Naive thymus-derived CD4-positive, alpha-beta T cell (primary cell): ENCODE results near the gene KCNK10. TPM values are rescaled to one million over a fixed set of nuclear protein-coding genes. Genes with fewer than 3 reads are reported as not detected.

Experiments
- ATAC-seq: fragments of 150-1000 bp; cut with Tn5 transposase; 2 replicates; pipeline ENCODE4 v1.10.0; 2021; ENCODE audit warnings: mild to moderate bottlenecking, moderate library complexity
- CTCF ChIA-PET: fragments of 350-600 bp; sonication (Branson Sonifier 250); formaldehyde crosslinking; loops from one replicate; lab custom pipeline; 2021; ENCODE audit warnings: antibody characterized with exemption; lab: Charles Lee
- POLR2A ChIA-PET: fragments of 350-600 bp; sonication (Branson Sonifier 250); formaldehyde crosslinking; loops from one replicate; lab custom pipeline; 2021; ENCODE audit warnings: antibody characterized with exemption, inconsistent platforms; lab: Charles Lee
- DNase-seq, 9 donors: peaks; one replicate each; pipeline versions ENCODE4 v3.0.0 to v3.0.0-alpha.2; 2020 to 2022; ENCODE audit warnings: mixed read lengths in 1 of 9
- H3K27ac ChIP-seq: one replicate; pipeline ENCODE4 v1.7.0; 2013; ENCODE audit warnings: mild to moderate bottlenecking, low read depth, low read length, moderate library complexity
- H3K27me3 ChIP-seq, 2 donors: one replicate each; pipeline ENCODE4 v1.7.0; 2013; ENCODE audit warnings: low read length in 2 of 2, mild to moderate bottlenecking in 2 of 2, moderate library complexity in 2 of 2; ENCODE audit not compliant: control insufficient read depth in 2 of 2, insufficient read depth in 2 of 2
- H3K36me3 ChIP-seq, 3 experiments: 1 replicate in 2 of 3; 2 replicates in 1 of 3; pipeline ENCODE4 v1.7.0; 2013; ENCODE audit warnings: low read length in 3 of 3, mild to moderate bottlenecking in 3 of 3, moderate library complexity in 1 of 3; ENCODE audit not compliant: insufficient read depth in 3 of 3, control insufficient read depth in 2 of 3
- H3K4me1 ChIP-seq, 2 donors: one replicate each; pipeline ENCODE4 v1.7.0; 2013; ENCODE audit warnings: low read length in 2 of 2, mild to moderate bottlenecking in 2 of 2, moderate library complexity in 1 of 2; ENCODE audit not compliant: control insufficient read depth in 2 of 2, insufficient read depth in 2 of 2
- H3K4me3 ChIP-seq: 2 replicates; pipeline ENCODE4 v1.7.0; 2013; ENCODE audit warnings: mild to moderate bottlenecking, low read length
- H3K9me3 ChIP-seq, 3 experiments: 1 replicate in 2 of 3; 2 replicates in 1 of 3; pipeline ENCODE4 v1.7.0; 2013; ENCODE audit warnings: low read length in 3 of 3; ENCODE audit not compliant: control insufficient read depth in 2 of 3
- H3K27ac Mint-ChIP-seq, 9 donors: one replicate each; pipeline ENCODE4 v1.8.0; 2020 to 2022; ENCODE audit warnings: mixed read lengths in 9 of 9, mild to moderate bottlenecking in 8 of 9, moderate library complexity in 5 of 9, inconsistent platforms in 2 of 9
- H3K27me3 Mint-ChIP-seq, 5 donors: one replicate each; pipeline ENCODE4 v1.8.0; 2021 to 2022; ENCODE audit warnings: mixed read lengths in 5 of 5, mild to moderate bottlenecking in 1 of 5
- H3K36me3 Mint-ChIP-seq, 5 donors: one replicate each; pipeline ENCODE4 v1.8.0; 2020 to 2022; ENCODE audit warnings: mixed read lengths in 5 of 5, mild to moderate bottlenecking in 3 of 5, inconsistent platforms in 1 of 5
- H3K4me1 Mint-ChIP-seq, 7 donors: one replicate each; pipeline ENCODE4 v1.8.0; 2020 to 2022; ENCODE audit warnings: mixed read lengths in 7 of 7, mild to moderate bottlenecking in 3 of 7, inconsistent platforms in 1 of 7
- H3K4me3 Mint-ChIP-seq, 10 donors: one replicate each; pipeline ENCODE4 v1.8.0; 2020 to 2022; ENCODE audit warnings: mild to moderate bottlenecking in 10 of 10, mixed read lengths in 10 of 10, moderate library complexity in 6 of 10, inconsistent platforms in 2 of 10
- H3K9me3 Mint-ChIP-seq, 11 donors: one replicate each; pipeline ENCODE4 v1.8.0; 2020 to 2022; ENCODE audit warnings: mixed read lengths in 11 of 11, mild to moderate bottlenecking in 4 of 11, inconsistent platforms in 1 of 11, moderate library complexity in 1 of 11
- intact Hi-C, 2 donors: fragments of 100-400 bp; cut with micrococcal nuclease; formaldehyde crosslinking; loops; one replicate each; pipeline ENCODE4 v1.15.1; 2023
- polyA plus RNA-seq, 2 donors: library from polyadenylated mRNA; unstranded; fragments of 300-500 nt; fragmentation: Illumina TruSeq; gene quantifications; one replicate each; pipeline ENCODE4 v1.2.3, GENCODE V29; 2021
- total RNA-seq, 6 experiments: library from RNA in 5 of 6; stranded (reverse) in 5 of 6; gene quantifications; 1 replicate in 5 of 6; 2 replicates in 1 of 6; pipeline ENCODE4 v1.2.3 and lab custom pipeline; 2021 to 2026

KCNK10 gene
- total and polyA plus RNA-seq, 7 experiments from 2014 or later, result 0.10 to 0.21 TPM; not detected in 5

- H3K9me3 ChIP-seq, result no peaks in the 10 kb centered on the region
- no peak for ATAC-seq
- H3K27me3 Mint-ChIP-seq, result peaks cover 0 to 2% (median 0%) of the 10 kb centered on the region in 5 donors
- no peak overlapping the region for H3K27ac Mint-ChIP-seq
- H3K9me3 Mint-ChIP-seq, result no peaks in the 10 kb centered on the region
- H3K27ac ChIP-seq, result no peak overlapping the region
- H3K4me1 Mint-ChIP-seq, result no peaks in the 10 kb centered on the region
- intact Hi-C loops, result no loop called here
- no peaks in the 10 kb centered on the region for H3K4me1 ChIP-seq
- no peak overlapping the region for H3K4me3 Mint-ChIP-seq
- H3K36me3 ChIP-seq, result peaks cover 0 to 2% (median 0%) of the 10 kb centered on the region in 3 experiments
- H3K36me3 Mint-ChIP-seq, result no peaks in the 10 kb centered on the region
- no peaks in the 10 kb centered on the region for H3K27me3 ChIP-seq
- no peak overlapping the region for H3K4me3 ChIP-seq
- no peak for DNase-seq
- ChIA-PET CTCF (no interaction called here), POLR2A (no interaction called here)
Observed at GRCh38 chr14:88351966-88352691, 29.1 kb upstream of the KCNK10 start.

- Histone ChIP-seq H3K27ac (no peak overlapping the region), H3K9me3 (no peaks in the 10 kb centered on the region), H3K27me3 (no peaks in the 10 kb centered on the region), H3K4me3 (no peak overlapping the region), H3K4me1 (no peaks in the 10 kb centered on the region), H3K36me3 (peaks cover 0 to 2% (median 0%) of the 10 kb centered on the region in 3 experiments)
- intact Hi-C loops, result no loop called here
- CTCF ChIA-PET, result no interaction called here
- DNase-seq (no peak), ATAC-seq (no peak)
- POLR2A ChIA-PET, result interaction anchor here (0.9 kb wide), 1 partner anchor 8 kb away, joined by 3 read pairs; no protein-coding TSS in a partner anchor
- H3K36me3 Mint-ChIP-seq, result no peaks in the 10 kb centered on the region
- H3K4me1 Mint-ChIP-seq, result no peaks in the 10 kb centered on the region
- H3K27me3 Mint-ChIP-seq, result peaks cover 0 to 3% (median 0%) of the 10 kb centered on the region in 5 donors
- H3K27ac Mint-ChIP-seq, result no peak overlapping the region
- H3K9me3 Mint-ChIP-seq, result no peaks in the 10 kb centered on the region
- H3K4me3 Mint-ChIP-seq, result no peak overlapping the region
Observed at GRCh38 chr14:88348546-88348945, 25.5 kb upstream of the KCNK10 start.

- Mint-ChIP-seq H3K4me3 (no peak overlapping the region), H3K36me3 (no peaks in the 10 kb centered on the region), H3K4me1 (no peaks in the 10 kb centered on the region), H3K9me3 (no peaks in the 10 kb centered on the region), H3K27ac (no peak overlapping the region), H3K27me3 (peaks cover 1 to 18% (median 11%) of the 10 kb centered on the region in 5 donors)
- H3K27me3 ChIP-seq, result no peaks in the 10 kb centered on the region
- no peaks in the 10 kb centered on the region for H3K4me1 ChIP-seq
- H3K27ac ChIP-seq, result no peak overlapping the region
- H3K9me3 ChIP-seq, result no peaks in the 10 kb centered on the region
- H3K4me3 ChIP-seq, result no peak overlapping the region
- intact Hi-C loops, result no loop called here
- DNase-seq, result no peak
- ATAC-seq, result no peak
- CTCF ChIA-PET, result interaction anchor here (0.7 kb wide), 1 partner anchor 327 kb away, joined by 4 read pairs; no protein-coding TSS in a partner anchor
- H3K36me3 ChIP-seq, result peaks cover 0 to 2% (median 0%) of the 10 kb centered on the region in 3 experiments
- POLR2A ChIA-PET, result no interaction called here
Observed at GRCh38 chr14:88346048-88346639, 23.1 kb upstream of the KCNK10 start.

GRCh38 chr14:88342980-88343379 lies 19.9 kb upstream of the KCNK10 start:
- Histone ChIP-seq H3K27me3 (no peaks in the 10 kb centered on the region), H3K36me3 (no peaks in the 10 kb centered on the region), H3K4me3 (no peak overlapping the region), H3K9me3 (no peaks in the 10 kb centered on the region), H3K4me1 (no peaks in the 10 kb centered on the region), H3K27ac (no peak overlapping the region)
- Mint-ChIP-seq H3K9me3 (peaks cover 0 to under 1% (median 0%) of the 10 kb centered on the region in 11 donors), H3K27me3 (peaks cover 5 to 28% (median 21%) of the 10 kb centered on the region in 5 donors), H3K27ac (no peak overlapping the region), H3K4me1 (no peaks in the 10 kb centered on the region), H3K36me3 (no peaks in the 10 kb centered on the region), H3K4me3 (no peak overlapping the region)
- CTCF ChIA-PET, result no interaction called here
- DNase-seq (no peak), ATAC-seq (no peak)
- POLR2A ChIA-PET, result no interaction called here
- intact Hi-C loops, result no loop called here

- CTCF ChIA-PET, result no interaction called here
- H3K9me3 ChIP-seq, result no peaks in the 10 kb centered on the region
- H3K27me3 ChIP-seq, result no peaks in the 10 kb centered on the region
- Mint-ChIP-seq H3K4me3 (no peak overlapping the region), H3K27me3 (peaks cover 5 to 44% (median 28%) of the 10 kb centered on the region in 5 donors), H3K27ac (no peak overlapping the region), H3K9me3 (peaks cover 0 to 2% (median 0%) of the 10 kb centered on the region in 11 donors), H3K36me3 (no peaks in the 10 kb centered on the region), H3K4me1 (peaks cover 0 to 2% (median 0%) of the 10 kb centered on the region in 7 donors)
- ATAC-seq (no peak), DNase-seq (no peak)
- no peak overlapping the region for H3K27ac ChIP-seq
- H3K36me3 ChIP-seq, result no peaks in the 10 kb centered on the region
- POLR2A ChIA-PET, result no interaction called here
- intact Hi-C loops, result no loop called here
- no peaks in the 10 kb centered on the region for H3K4me1 ChIP-seq
- H3K4me3 ChIP-seq, result no peak overlapping the region
Observed at GRCh38 chr14:88340357-88340756, 17.3 kb upstream of the KCNK10 start.

GRCh38 chr14:88333036-88333435 lies 10.0 kb upstream of the KCNK10 start:
- H3K36me3 ChIP-seq, result no peaks in the 10 kb centered on the region
- no peak overlapping the region for H3K27ac ChIP-seq
- H3K27ac Mint-ChIP-seq, result no peak overlapping the region
- peaks cover 0 to 4% (median 0%) of the 10 kb centered on the region in 11 donors for H3K9me3 Mint-ChIP-seq
- no peak overlapping the region for H3K4me3 Mint-ChIP-seq
- H3K9me3 ChIP-seq, result no peaks in the 10 kb centered on the region
- ATAC-seq (no peak), DNase-seq (no peak)
- intact Hi-C loops, result no loop called here
- peaks cover 17 to 71% (median 53%) of the 10 kb centered on the region in 5 donors for H3K27me3 Mint-ChIP-seq
- H3K36me3 Mint-ChIP-seq, result no peaks in the 10 kb centered on the region
- ChIA-PET CTCF (no interaction called here), POLR2A (no interaction called here)
- H3K4me3 ChIP-seq, result no peak overlapping the region
- H3K27me3 ChIP-seq, result peaks cover 0 to 4% of the 10 kb centered on the region in 2 donors
- H3K4me1 Mint-ChIP-seq, result peaks cover 0 to 2% (median 0%) of the 10 kb centered on the region in 7 donors
- no peaks in the 10 kb centered on the region for H3K4me1 ChIP-seq
